ES-I3 (cell line): ENCODE data around the gene BAIAP2.

Experiments
- H3K36me3 ChIP-seq: 2 replicates; pipeline ENCODE4 v1.6.1; 2013; ENCODE audit warnings: mild to moderate bottlenecking, low read length, control low read depth, moderate library complexity; ENCODE audit not compliant: insufficient read depth
- H3K4me1 ChIP-seq: 2 replicates; pipeline ENCODE4 v1.6.1; 2013; ENCODE audit warnings: mild to moderate bottlenecking, control low read depth, low read length; ENCODE audit not compliant: insufficient read depth
- H3K9ac ChIP-seq: 2 replicates; pipeline ENCODE4 v1.6.1; 2013; ENCODE audit warnings: low read depth, mild to moderate bottlenecking, low read length, moderate library complexity
- H3K9me3 ChIP-seq: 2 replicates; pipeline ENCODE4 v1.6.1; 2013; ENCODE audit warnings: mild to moderate bottlenecking, low read length, moderate library complexity; ENCODE audit not compliant: control insufficient read depth, insufficient read depth

BAIAP2 gene

GRCh38 chr17:81129289-81129688, 94.3 kb downstream of the BAIAP2 start:
- H3K4me1 ChIP-seq, result no peaks in the 10 kb centered on the region; the same call in 1 of the 2 replicates
- no peaks in the 10 kb centered on the region for H3K9me3 ChIP-seq
- H3K36me3 ChIP-seq, result no peaks in the 10 kb centered on the region
- no peak overlapping the region for H3K9ac ChIP-seq

GRCh38 chr17:81129711-81130367, 94.9 kb downstream of the BAIAP2 start:
- Histone ChIP-seq H3K36me3 (no peaks in the 10 kb centered on the region), H3K4me1 (no peaks in the 10 kb centered on the region; the same call in 1 of the 2 replicates), H3K9ac (no peak overlapping the region; the same call in 1 of the 2 replicates), H3K9me3 (no peaks in the 10 kb centered on the region)

- Histone ChIP-seq H3K4me1 (no peaks in the 10 kb centered on the region; the same call in 1 of the 2 replicates), H3K9ac (no peak overlapping the region), H3K36me3 (no peaks in the 10 kb centered on the region)
These were observed 95.7 kb downstream of the BAIAP2 start for GRCh38 chr17:81130385-81131361.

GRCh38 chr17:81131486-81132196, 96.7 kb downstream of the BAIAP2 start:
- Histone ChIP-seq H3K9me3 (no peaks in the 10 kb centered on the region), H3K36me3 (no peaks in the 10 kb centered on the region), H3K9ac (no peak overlapping the region), H3K4me1 (no peaks in the 10 kb centered on the region; the same call in 1 of the 2 replicates)

More at GRCh38 chr17:81130385-81131361, 95.7 kb downstream of the BAIAP2 start:
- no peaks in the 10 kb centered on the region for H3K9me3 ChIP-seq

- no peak overlapping the region for H3K9ac ChIP-seq
- H3K36me3 ChIP-seq, result no peaks in the 10 kb centered on the region
These were observed 97.2 kb downstream of the BAIAP2 start for GRCh38 chr17:81132197-81132540.

GRCh38 chr17:81132770-81133723, 98.1 kb downstream of the BAIAP2 start:
- H3K4me1 ChIP-seq, result no peaks in the 10 kb centered on the region
- H3K9ac ChIP-seq, result no peak overlapping the region
- no peaks in the 10 kb centered on the region for H3K36me3 ChIP-seq
- no peaks in the 10 kb centered on the region for H3K9me3 ChIP-seq

More at GRCh38 chr17:81132197-81132540, 97.2 kb downstream of the BAIAP2 start:
- Histone ChIP-seq H3K4me1 (no peaks in the 10 kb centered on the region; the same call in 1 of the 2 replicates), H3K9me3 (no peaks in the 10 kb centered on the region)

GRCh38 chr17:81134064-81134781, 99.3 kb downstream of the BAIAP2 start:
- Histone ChIP-seq H3K36me3 (no peaks in the 10 kb centered on the region), H3K4me1 (no peaks in the 10 kb centered on the region), H3K9me3 (no peaks in the 10 kb centered on the region), H3K9ac (no peak overlapping the region)

GRCh38 chr17:81135505-81136278, 100.7 kb downstream of the BAIAP2 start:
- Histone ChIP-seq H3K9me3 (no peaks in the 10 kb centered on the region), H3K4me1 (no peaks in the 10 kb centered on the region), H3K9ac (no peak overlapping the region)

GRCh38 chr17:81136366-81136765, 101.4 kb downstream of the BAIAP2 start:
- H3K9ac ChIP-seq, result no peak overlapping the region
- no peaks in the 10 kb centered on the region for H3K9me3 ChIP-seq
- H3K4me1 ChIP-seq, result no peaks in the 10 kb centered on the region
- H3K36me3 ChIP-seq, result no peaks in the 10 kb centered on the region

More at GRCh38 chr17:81135505-81136278, 100.7 kb downstream of the BAIAP2 start:
- H3K36me3 ChIP-seq, result no peaks in the 10 kb centered on the region

- H3K36me3 ChIP-seq, result no peaks in the 10 kb centered on the region
- no peaks in the 10 kb centered on the region for H3K4me1 ChIP-seq
- no peak overlapping the region for H3K9ac ChIP-seq
- no peaks in the 10 kb centered on the region for H3K9me3 ChIP-seq
These were observed 102.3 kb downstream of the BAIAP2 start for GRCh38 chr17:81137248-81137647.

- Histone ChIP-seq H3K9ac (no peak overlapping the region), H3K9me3 (no peaks in the 10 kb centered on the region), H3K4me1 (no peaks in the 10 kb centered on the region; the same call in 1 of the 2 replicates), H3K36me3 (no peaks in the 10 kb centered on the region)
These were observed 103.1 kb downstream of the BAIAP2 start for GRCh38 chr17:81138083-81138482.

GRCh38 chr17:81138500-81138899, 103.5 kb downstream of the BAIAP2 start:
- H3K9ac ChIP-seq, result no peak overlapping the region
- no peaks in the 10 kb centered on the region; the same call in 1 of the 2 replicates for H3K4me1 ChIP-seq
- no peaks in the 10 kb centered on the region for H3K36me3 ChIP-seq
- H3K9me3 ChIP-seq, result no peaks in the 10 kb centered on the region
